IPS DF 19.7 (cell line): Measurements from ENCODE around the gene KLK3.
"Not testable (repeated sequence)": the region's sequence is repeated elsewhere in the genome, so short reads cannot be mapped to it uniquely, and the experiment has no call there.

Experiments
- DNase-seq: peaks from one replicate; pipeline ENCODE4 v3.0.0-alpha.2; 2013; ENCODE audit warnings: low read depth, low spot score

Gene KLK3

DNA sequence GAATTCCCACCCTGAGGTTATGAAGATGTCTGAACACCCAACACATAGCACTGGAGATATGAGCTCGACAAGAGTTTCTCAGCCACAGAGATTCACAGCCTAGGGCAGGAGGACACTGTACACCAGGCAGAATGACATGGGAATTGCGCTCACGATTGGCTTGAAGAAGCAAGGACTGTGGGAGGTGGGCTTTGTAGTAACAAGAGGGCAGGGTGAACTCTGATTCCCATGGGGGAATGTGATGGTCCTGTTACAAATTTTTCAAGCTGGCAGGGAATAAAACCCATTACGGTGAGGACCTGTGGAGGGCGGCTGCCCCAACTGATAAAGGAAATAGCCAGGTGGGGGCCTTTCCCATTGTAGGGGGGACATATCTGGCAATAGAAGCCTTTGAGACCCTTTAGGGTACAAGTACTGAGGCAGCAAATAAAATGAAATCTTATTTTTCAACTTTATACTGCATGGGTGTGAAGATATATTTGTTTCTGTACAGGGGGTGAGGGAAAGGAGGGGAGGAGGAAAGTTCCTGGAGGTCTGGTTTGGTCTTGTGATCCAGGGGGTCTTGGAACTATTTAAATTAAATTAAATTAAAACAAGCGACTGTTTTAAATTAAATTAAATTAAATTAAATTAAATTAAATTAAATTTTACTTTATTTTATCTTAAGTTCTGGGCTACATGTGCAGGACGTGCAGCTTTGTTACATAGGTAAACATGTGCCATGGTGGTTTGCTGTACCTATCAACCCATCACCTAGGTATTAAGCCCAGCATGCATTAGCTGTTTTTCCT is 7.0 kb downstream of the KLK3 start:
- no peak for DNase-seq

DNA sequence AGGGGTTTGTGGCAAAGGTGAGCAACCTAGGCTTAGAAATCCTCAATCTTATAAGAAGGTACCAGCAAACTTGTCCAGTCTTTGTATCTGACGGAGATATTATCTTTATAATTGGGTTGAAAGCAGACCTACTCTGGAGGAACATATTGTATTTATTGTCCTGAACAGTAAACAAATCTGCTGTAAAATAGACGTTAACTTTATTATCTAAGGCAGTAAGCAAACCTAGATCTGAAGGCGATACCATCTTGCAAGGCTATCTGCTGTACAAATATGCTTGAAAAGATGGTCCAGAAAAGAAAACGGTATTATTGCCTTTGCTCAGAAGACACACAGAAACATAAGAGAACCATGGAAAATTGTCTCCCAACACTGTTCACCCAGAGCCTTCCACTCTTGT is 14.8 kb downstream of the KLK3 start:
- DNase-seq: no peak

DNA sequence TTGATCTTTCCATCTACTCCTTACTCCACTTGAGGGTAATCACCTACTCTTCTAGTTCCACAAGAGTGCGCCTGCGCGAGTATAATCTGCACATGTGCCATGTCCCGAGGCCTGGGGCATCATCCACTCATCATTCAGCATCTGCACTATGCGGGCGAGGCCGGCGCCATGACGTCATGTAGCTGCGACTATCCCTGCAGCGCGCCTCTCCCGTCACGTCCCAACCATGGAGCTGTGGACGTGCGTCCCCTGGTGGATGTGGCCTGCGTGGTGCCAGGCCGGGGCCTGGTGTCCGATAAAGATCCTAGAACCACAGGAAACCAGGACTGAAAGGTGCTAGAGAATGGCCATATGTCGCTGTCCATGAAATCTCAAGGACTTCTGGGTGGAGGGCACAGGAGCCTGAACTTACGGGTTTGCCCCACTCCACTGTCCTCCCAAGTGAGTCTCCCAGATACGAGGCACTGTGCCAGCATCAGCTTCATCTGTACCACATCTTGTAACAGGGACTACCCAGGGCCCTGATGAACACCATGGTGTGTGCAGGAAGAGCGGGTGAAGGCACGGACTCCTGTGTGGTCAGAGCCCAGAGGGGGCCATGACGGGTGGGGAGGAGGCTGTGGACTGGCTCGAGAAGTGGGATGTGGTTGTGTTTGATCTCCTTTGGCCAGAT is 15.8 kb downstream of the KLK3 start:
- no peak for DNase-seq

DNA sequence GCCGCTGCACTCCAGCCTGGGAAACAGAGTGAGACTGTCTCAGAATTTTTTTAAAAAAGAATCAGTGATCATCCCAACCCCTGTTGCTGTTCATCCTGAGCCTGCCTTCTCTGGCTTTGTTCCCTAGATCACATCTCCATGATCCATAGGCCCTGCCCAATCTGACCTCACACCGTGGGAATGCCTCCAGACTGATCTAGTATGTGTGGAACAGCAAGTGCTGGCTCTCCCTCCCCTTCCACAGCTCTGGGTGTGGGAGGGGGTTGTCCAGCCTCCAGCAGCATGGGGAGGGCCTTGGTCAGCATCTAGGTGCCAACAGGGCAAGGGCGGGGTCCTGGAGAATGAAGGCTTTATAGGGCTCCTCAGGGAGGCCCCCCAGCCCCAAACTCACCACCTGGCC is 18.3 kb downstream of the KLK3 start, which contains the start of gene KLK2:
Gene KLK2, plus strand, starts transcription at position 384 of the 400 bp plus-strand sequence. CDS start 35 bp downstream, outside the sequence.
- no peak for DNase-seq

- no peak for DNase-seq
These were observed 19.5 kb downstream of the KLK3 start for GRCh38 chr19:50874211-50874610.

GRCh38 chr19:50875795-50876422 is 21.2 kb downstream of the KLK3 start:
- no peak for DNase-seq

GRCh38 chr19:50876456-50876855 is 21.7 kb downstream of the KLK3 start:
- DNase-seq: no peak

- no peak for DNase-seq
These were observed 22.6 kb downstream of the KLK3 start for GRCh38 chr19:50877338-50877737.

- DNase-seq: no peak
These were observed 24.1 kb downstream of the KLK3 start for GRCh38 chr19:50878851-50879250.

DNA sequence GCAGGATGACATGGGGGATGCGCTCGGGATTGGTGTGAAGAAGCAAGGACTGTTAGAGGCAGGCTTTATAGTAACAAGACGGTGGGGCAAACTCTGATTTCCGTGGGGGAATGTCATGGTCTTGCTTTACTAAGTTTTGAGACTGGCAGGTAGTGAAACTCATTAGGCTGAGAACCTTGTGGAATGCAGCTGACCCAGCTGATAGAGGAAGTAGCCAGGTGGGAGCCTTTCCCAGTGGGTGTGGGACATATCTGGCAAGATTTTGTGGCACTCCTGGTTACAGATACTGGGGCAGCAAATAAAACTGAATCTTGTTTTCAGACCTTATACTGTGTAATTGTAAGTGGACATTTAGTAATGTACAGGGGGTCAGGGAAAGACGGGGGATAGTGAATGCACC is 25.5 kb downstream of the KLK3 start:
- no peak for DNase-seq

DNA sequence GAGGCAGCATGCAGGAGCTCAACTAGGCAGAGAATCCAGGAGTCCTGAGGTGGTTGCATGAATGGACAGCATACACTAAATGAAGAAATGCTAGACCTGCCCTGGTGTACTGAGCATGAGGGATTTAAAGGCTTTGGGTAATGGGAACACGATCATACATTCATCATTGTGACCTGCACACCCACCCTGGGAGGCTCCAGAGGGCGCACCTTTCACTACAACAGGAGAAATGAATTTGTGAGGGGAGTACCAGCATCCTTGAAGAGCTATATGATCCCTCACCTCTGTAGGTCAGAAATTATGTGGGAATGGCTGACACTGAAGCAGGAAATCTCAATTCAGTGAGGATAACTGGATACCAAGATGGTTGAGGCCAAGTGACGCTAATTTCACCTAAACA is 27.5 kb downstream of the KLK3 start:
- DNase-seq: no peak

GRCh38 chr19:50889638-50890037 is 34.9 kb downstream of the KLK3 start:
- no peak for DNase-seq

DNA sequence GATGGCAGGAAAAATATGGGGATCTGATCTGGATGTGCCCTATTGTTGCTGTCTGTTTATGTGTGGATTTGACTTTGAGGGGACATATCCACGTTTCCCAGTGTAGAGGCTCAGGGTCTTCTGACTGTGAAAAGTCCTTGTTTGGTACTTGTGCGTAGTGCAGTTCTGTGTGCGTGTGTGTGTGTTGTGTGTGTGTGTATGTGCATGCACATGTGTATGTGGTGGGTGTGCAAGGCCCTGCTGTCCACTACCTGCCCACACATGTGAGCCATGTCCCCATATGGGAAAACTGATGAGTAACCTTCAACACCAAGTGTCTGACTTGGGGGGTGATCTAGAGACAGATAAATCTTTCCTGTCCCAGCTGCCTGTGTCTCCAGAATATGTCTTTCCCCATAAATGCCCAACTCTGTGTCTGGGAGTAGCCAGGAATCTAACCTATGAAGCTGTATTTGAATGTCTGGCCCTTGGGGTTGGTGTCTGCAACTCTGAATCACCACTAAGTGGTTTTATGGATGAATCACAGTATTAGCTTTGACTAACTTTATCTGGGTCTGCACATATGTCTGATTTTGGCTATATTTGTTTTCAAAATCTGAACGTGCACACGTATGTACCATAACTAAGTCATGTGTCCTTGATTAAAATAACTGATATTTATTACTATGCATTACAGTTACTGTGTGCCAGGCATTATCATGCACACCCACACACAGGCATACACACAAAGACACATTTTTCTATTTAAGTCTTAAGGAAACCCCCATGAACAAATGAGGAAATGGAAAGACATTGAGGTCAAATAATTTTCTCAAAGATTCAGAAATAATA is 35.9 kb downstream of the KLK3 start:
- no peak for DNase-seq

DNA sequence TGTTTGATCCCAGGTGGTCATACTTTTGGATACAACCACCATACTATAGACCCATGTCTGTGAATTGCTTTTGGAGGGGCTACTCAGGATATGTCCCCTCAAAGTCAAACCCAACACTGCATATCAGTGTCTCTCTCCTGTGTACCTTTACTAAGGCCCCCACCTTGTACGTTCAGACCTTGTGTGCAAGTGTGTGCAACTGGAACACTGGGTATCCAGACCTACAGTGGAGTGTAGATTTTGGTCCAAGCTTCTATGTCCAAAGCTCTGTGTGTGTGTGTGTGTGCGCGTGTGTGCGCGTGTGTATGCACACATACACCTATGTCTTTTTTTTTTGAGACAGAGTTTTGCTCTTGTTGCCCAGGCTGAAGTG is 36.5 kb downstream of the KLK3 start:
- DNase-seq: no peak

GRCh38 chr19:50893047-50893736 is 38.5 kb downstream of the KLK3 start:
- DNase-seq: no peak

DNA sequence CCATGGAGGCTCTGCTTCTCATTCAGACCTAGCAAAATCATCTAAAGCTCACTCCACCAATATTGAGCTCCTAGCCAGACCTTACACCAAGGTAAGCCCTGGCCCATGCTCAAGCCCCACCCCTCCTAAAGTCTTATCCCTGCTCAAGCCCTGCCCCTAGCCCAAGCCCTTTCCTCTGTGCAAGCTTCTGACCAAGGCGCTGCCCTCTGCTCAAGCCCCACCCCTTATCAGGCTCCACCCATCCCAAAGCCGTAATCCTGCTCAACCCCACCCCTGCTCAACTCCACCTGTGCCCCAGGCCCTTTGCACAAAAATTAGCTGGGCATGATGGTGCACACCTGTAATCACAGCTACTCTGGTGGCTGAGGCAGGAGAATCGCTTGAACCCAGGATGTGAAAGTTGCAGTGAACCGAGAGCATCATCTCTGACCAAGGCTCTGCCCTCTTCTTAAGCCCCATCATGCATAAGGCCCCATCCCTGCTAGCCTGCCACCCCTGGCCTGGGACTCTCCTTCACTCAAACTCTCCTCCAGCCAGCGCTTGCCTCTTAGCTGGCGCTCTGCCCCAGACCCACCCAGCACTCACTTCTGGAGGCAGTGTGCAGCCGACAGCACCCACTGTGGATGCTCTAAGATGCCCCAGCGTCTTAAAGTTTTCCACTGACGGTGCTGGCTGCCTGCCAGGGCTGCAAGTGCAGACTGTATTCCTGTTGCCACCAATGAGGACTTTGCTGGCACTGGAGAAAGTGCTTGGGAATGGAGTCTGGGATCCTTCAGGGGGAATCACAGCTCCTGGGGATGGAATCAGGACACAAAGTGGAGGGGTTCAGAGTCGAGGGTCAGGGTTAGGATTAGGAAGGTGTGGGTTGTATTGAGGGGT is 40.0 kb downstream of the KLK3 start:
- no peak for DNase-seq

DNA sequence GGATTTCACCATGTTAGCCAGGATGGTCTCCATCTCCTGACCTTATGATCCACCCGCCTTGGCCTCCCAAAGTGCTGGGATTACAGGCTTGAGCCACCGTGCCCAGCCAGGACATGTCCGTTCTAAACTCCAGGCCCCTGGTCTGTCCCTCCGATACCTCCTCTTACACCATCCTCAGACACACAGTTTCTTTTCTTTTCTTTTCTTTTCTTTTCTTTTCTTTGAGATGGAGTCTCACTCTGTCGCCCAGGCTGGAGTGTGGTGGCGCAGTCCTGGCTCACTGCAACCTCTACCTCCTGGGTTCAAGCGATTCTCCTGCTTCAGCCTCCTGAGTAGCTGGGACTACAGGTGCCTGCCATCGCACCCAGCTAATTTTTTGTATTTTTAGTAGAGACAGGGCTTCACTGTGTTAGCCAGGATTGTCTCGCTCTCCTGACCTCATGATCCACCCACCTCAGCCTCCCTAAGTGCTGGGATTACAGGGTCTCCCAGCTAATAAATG is 41.4 kb downstream of the KLK3 start:
- DNase-seq: not testable (repeated sequence)

DNA sequence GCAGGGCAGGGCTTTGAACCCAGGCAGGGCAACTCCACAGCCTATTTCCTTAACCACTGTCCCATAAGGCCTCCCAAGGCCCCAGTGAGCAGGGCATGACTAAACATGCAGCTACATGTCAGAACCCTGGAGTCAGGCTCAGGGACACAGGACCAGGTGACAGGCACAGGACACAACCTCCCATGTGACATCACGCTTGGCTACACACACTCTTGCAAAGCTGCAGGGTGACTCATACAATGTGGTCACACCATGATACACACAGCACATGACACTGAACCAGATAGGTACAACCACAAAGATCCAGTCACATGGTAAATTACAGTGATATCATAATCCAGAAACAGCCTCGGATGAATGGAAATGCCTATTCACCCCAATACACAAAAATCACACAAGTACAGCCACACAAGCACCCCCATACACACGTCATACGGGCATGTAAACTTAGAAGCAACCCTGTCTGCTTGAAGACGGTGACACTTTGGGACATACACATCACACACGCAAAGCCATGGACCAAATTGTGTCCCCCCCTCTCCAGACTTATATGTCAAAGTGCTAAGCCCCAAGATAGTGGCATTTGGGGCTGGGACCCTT is 42.0 kb downstream of the KLK3 start:
- DNase-seq: no peak

GRCh38 chr19:50897191-50897607 is 42.5 kb downstream of the KLK3 start:
- DNase-seq: no peak

DNA sequence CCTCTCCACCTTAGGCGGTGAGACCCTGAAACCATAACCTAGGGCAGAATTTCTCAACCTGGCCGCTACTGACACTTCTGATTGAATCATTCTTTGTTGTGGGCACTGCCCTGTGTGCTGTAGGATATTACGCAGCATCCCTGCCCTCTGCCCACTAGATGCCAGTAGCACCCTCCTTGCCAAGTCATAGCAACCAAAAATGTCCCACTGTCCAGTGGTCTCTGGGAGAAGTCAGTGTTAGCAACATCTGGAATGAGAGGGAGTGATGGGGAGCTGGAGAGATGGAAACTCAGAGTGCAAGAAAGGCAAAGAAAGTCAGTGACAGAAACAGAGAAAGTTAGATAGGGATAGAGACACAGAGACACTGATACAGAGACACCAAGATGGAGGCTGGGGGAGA is 42.9 kb downstream of the KLK3 start:
- DNase-seq: no peak
